IMR-90 (cell line): ENCODE data around the gene CCDC167.

Source experiments
- BHLHE40 ChIP-seq: fragments of 150-350 bp; IDR thresholded peaks from 2 replicates; pipeline ENCODE4 v1.6.1; 2016; ENCODE audit warnings: mild to moderate bottlenecking, low read depth, low read length
- CEBPB ChIP-seq: IDR thresholded peaks from 2 replicates; pipeline ENCODE4 v1.6.1; 2012; ENCODE audit warnings: low read depth, low read length, improper control_type of control experiment
- CTCF ChIP-seq: conservative IDR thresholded peaks from 2 replicates; pipeline ENCODE4 v1.5.1; 2012; ENCODE audit warnings: mild to moderate bottlenecking, low read depth, low read length, improper control_type of control experiment
- MAFK ChIP-seq: IDR thresholded peaks from 2 replicates; pipeline ENCODE4 v1.6.1; 2012; ENCODE audit warnings: low read depth, low read length, improper control_type of control experiment
- MAZ ChIP-seq: IDR thresholded peaks from 2 replicates; pipeline ENCODE4 v1.6.1; 2012; ENCODE audit warnings: low read depth, mild to moderate bottlenecking, low read length, improper control_type of control experiment, moderate library complexity, borderline replicate concordance
- MXI1 ChIP-seq: IDR thresholded peaks from 2 replicates; pipeline ENCODE4 v1.6.1; 2012; ENCODE audit warnings: low read depth, mild to moderate bottlenecking, low read length, moderate library complexity, borderline replicate concordance
- NFE2L2 ChIP-seq: fragments of 150-350 bp; IDR thresholded peaks from 2 replicates; pipeline ENCODE4 v1.6.1; 2016; ENCODE audit warnings: low read depth, mild to moderate bottlenecking, low read length
- POLR2A ChIP-seq: IDR thresholded peaks from 2 replicates; pipeline ENCODE4 v1.6.1; 2012; ENCODE audit warnings: mild to moderate bottlenecking, low read depth, low read length
- RAD21 ChIP-seq: IDR thresholded peaks from 2 replicates; pipeline ENCODE4 v1.6.1; 2012; ENCODE audit warnings: low read length, improper control_type of control experiment
- RCOR1 ChIP-seq: IDR thresholded peaks from 2 replicates; pipeline ENCODE4 v1.6.1; 2012; ENCODE audit warnings: mild to moderate bottlenecking, low read length, improper control_type of control experiment; ENCODE audit not compliant: insufficient replicate concordance
- RFX5 ChIP-seq: IDR thresholded peaks from 2 replicates; pipeline ENCODE4 v1.8.0; 2012; ENCODE audit warnings: low read depth, mild to moderate bottlenecking, low read length, moderate library complexity
- USF2 ChIP-seq: fragments of 150-350 bp; IDR thresholded peaks from 2 replicates; pipeline ENCODE4 v1.6.1; 2017; ENCODE audit warnings: mild to moderate bottlenecking, antibody characterized with exemption, low read length, low read depth
- TF ChIP-seq, protein P1 (sequence below): fragments of 150-350 bp; IDR thresholded peaks from 2 replicates; pipeline ENCODE4 v1.6.1; 2016; ENCODE audit warnings: low read depth, mild to moderate bottlenecking, low read length, moderate library complexity, borderline replicate concordance

DNA sequence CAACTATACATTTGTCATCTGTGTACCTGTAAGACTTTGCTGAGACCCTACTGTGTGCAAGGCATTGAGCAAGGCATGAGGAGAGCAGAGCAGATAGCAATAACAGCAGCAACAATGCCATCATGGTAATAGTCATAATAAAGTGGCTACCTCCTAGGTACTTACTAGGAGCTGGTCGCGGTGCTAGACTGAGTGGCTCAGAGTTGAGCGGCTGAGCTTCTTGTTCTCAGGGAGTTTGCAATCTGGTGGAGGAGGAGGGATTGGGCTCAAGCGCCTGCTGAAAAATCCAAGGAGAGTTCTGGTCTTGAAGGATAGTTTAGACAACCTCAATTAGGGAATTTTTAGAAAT is 25.3 kb upstream of the CCDC167 start:
- TF ChIP-seq POLR2A = no peak
- no peak for TF ChIP-seq CTCF
- TF ChIP-seq MXI1 = no peak
- TF ChIP-seq MAZ = no peak
- no peak for TF ChIP-seq RFX5
- no peak for TF ChIP-seq CEBPB
- no peak for TF ChIP-seq RCOR1
- no peak for TF ChIP-seq RAD21
- TF ChIP-seq, protein P1, sequence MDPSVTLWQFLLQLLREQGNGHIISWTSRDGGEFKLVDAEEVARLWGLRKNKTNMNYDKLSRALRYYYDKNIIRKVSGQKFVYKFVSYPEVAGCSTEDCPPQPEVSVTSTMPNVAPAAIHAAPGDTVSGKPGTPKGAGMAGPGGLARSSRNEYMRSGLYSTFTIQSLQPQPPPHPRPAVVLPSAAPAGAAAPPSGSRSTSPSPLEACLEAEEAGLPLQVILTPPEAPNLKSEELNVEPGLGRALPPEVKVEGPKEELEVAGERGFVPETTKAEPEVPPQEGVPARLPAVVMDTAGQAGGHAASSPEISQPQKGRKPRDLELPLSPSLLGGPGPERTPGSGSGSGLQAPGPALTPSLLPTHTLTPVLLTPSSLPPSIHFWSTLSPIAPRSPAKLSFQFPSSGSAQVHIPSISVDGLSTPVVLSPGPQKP = no peak
- TF ChIP-seq USF2 = no peak
- TF ChIP-seq BHLHE40 = no peak
- TF ChIP-seq MAFK = no peak
- TF ChIP-seq NFE2L2 = no peak
